GM21717 (cell line): ENCODE measurements around the gene ADGRE1.

Experiments used
- ATAC-seq: cut with Tn5 transposase; IDR thresholded peaks from one replicate; pipeline ENCODE4 v1.9.1; 2021; ENCODE audit warnings: mild to moderate bottlenecking, moderate library complexity; ENCODE audit not compliant: unreplicated experiment

The ADGRE1 gene

DNA sequence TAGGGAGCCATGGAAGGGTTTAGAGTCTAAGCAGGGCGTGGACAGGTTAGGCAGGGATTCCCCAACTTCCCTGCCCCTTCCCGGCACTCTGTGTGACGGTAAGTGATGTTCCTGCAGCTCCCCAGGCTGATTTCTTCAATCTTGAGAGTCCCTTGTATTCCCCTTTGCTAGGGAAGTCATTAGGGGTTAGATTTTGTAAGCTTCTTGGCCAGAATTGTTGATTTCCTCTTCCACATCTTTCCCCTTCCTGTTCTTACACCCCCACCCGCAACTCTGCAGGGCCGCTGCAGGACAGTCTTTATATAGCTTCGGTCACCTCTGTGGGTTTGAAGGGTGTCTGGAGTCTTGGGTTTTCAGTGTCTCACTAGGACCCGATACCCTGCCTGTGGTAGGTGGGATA, 10.6 kb upstream of the ADGRE1 start:
- ATAC-seq, result no peak

DNA sequence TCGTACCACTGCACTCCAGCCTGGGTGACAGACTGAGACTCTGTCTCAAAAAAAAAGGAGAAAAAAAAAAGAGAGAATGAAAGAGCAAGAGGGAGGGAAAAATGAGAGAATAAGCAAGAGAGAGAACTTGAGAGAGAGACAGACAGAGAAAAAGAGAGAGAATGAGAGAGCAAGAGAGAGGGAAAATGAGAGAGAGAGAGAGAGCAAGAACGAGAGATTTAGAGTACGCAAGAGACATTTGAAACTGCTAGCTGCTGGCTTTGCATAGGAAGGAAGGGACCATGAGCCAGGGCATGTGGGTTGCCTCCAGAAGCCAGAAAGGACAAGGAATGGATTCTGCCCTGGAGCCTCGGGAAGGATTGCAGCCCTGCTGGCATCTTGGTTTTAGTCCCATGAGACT, 9.6 kb upstream of the ADGRE1 start:
- no peak for ATAC-seq

DNA sequence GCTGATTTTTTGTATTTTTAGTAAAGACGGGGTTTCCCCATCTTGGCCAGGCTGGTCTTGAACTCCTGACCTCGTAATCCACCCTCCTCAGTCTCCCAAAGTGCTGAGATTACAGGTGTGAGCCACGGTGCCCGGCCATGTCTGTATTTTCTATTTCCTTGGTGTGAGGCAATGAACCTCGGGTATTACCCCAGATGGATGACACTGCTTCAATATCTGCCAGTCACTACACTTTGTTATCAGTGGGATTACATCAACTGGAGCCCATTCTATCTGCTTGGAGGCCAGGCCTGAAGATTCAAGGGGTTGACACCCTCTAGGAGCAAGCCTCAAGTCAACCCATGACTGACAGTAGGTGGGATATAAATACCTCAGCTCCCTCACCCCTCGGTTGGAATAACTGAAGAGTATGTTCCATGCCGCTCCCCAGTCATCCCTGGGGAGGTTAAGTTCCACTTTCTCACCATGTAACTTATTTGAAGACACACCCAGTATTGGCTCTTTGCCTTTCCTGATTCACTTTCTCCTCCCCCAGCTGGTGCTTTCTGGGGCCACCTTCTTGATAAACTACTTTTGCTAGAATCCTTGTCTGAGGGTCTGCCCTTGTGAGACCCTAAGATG, 992 bp upstream of the ADGRE1 start:
- ATAC-seq, result no peak

DNA sequence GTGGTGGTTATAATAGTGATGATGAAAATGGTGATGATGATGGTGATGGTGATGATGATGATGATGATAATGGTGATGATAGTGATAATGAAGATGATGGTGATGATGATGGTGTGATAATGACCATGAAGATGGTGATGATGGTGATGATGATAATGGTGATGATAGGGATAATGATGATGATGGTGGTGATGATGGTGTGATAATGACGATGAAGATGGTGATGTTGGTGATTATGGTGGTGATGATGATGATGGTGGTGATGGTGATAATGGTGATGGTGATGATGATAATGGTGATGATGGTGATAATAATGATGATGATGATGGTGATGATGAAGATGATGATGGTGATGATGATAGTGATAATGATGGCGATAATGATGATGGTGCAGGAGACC, 1.6 kb downstream of the ADGRE1 start:
- no peak for ATAC-seq

DNA sequence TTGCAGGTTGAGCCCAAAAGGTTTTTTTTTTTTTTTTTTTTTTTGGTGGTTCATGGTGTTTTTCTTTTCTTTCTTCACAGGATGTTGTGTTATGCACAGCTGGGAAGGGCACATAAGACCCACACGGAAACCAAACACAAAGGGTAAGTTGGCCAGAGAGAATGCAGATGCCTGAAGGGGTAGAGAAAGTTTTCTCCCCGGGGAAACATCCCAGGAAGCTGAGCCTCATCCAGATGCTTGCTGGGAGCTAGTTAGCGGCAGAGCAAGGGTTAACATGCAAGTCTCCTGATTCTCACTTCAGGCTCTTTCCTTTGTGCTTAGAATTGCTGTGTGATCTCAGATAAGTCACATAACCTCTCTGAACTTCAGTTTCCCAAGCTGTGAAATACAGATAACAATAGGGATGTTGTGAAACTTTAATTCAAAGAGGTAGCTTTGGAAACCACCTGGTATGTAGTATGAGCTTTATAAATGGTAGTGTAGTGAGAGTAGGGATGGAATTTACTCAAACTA, 3.1 kb downstream of the ADGRE1 start:
- ATAC-seq, result no peak

DNA sequence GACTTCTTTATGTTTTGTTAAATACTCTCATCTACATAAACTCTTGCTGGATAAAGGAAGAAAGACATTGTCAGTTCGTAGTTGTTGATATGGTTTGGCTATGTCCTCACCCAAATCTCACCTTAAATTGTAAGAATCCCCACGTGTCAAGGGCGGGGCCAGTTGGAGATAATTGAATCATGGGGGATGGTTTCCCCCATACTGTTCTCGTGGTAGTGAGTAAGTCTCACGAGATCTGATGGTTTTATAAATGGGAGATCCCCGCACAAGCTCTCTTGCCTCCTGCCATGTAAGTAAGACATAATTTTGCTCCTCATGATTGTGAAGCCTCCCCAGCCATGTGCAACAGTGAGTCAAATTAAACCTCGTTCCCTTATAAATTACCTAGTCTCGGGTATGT, 3.6 kb downstream of the ADGRE1 start:
- ATAC-seq, result no peak

DNA sequence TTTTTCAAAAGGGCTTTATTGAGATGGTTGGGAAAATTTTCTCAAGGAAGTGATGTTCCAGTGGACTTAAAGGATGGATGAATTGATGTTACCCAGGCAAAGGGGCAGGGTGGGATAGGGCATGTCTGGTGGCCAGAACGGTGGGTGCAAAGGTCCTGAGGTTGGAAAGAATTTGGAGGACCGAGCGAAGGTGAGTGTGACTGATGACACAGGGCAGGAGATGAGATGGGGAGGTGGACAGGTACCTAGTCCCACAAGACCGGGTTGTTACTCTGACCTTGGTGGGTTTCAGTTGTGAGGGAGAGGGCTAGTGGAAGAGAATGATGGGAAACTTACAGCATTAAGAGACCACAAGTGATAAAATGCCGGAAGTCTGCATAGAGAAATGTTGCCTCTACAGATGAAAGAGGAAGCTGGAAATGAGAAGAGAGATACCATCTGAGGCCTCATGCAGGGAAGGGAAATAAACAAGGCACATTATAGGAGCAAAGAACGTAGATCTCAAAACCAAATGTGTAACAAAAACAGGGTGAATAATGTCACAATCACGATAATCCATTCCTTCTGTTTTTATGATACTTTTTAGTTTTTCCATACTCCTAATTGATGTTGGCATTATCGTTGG, 4.5 kb downstream of the ADGRE1 start:
- ATAC-seq, result no peak

DNA sequence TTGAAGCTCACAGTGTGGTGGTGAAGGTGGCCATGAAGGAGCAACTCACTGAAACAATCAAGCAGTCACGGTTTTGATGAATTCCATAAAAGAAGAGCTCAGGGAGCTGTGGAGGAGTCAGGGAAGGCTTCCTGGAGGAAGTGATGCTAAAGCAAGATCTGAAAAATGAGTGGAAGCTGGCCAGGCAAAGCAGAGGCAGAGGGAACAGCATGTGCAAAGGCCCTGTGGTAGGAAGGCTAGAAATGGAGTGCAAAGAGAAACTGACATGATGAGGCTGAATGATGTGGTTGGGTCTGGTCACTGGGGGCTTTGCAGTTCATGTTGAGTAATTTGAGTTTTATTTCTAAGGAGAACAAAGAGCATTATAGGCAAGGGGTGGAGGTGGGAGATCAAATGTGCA, 6.9 kb downstream of the ADGRE1 start:
- ATAC-seq, result no peak

DNA sequence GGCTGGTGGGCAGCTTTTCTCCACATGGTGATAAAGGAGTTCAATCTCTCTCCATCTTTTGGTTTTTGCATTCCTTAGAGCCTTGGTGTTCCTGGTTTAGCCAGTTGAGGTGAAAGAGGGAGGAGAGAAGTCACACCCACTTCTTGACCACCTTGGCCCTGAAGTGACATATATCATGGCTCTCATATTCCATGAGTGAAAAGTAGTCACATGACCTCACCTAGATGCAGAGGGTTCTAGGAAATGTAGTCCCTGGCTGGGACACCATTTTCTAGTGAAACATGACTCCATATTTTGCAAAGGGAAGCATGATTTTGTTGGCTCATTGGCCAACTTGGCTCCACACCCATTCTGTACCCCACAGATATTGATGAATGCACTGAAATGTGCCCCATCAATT, 16.1 kb downstream of the ADGRE1 start:
- ATAC-seq, result no peak

DNA sequence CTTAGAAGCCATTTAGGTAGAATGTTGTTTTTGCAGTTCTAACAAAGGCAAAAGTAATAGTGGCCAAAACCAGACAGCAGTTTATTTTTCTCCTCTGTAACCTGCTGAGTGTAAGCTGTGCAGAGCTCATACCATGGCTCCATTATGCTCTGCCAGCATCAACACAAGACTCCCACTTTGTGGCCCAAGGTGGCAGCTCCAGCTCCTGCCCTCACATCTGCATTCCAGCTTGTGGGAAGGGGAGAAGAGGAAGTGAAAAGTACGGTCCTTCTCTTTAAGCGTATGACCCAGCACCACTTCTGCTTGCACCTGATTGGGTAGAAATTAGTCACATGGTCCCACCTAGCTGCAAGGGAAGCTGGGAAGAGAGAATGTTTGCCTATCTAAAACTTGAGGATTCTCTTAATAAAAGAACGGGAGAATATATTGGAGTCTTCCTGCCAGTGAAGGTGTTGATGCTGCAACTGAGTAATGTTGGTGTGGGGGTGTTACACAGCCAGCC, 19.2 kb downstream of the ADGRE1 start:
- ATAC-seq, result no peak

DNA sequence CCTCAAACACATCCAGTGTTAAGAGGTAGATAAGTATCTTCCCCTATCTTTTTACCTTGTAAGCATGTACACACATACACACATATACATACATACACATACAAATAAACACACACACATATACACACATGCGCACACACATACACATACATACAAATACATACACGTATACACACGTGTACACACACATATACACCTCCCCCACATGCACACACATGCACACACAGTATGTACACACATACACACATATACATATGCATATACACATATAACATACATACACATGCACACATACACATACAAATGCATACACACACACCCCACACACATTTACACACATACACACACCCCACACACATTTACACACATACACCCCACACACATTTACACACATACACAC, 24.1 kb downstream of the ADGRE1 start:
- no peak for ATAC-seq

DNA sequence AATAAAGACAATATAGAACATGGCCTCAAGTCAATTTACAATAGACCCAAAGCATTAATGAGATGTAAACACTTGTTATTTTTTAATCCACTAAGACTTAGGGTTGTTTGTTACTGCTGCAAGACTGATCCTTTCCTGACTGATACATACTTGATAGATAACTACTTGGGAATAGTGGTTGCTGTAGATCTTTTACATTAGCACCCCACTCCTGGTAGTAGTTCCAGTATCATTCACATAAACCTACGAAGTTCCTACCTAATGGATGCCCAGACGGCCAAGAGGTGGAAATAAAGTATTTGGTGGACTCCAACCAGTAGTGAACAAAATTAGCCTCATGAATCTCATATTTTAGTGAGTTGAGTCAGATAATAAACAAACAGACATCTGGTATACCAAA, 26.9 kb downstream of the ADGRE1 start:
- ATAC-seq, result no peak

DNA sequence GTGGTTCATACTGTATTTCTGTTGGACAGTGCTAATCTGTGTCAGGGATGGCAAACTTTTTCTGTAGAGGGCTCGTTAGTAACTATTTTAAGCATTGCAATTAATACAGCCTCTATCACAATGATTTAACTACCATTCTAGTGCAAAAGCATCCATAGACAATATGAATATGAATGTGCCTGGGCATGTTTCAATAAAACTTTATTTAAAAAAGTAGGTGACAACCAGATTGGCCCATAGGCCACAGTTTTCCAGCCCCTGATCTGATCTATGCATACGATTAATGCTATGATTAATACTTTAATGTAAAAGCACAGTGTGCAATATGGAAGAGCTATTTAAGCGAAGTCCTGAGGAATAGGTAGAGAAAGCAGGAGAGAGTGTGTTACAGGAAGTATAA, 29.6 kb downstream of the ADGRE1 start:
- ATAC-seq, result no peak

DNA sequence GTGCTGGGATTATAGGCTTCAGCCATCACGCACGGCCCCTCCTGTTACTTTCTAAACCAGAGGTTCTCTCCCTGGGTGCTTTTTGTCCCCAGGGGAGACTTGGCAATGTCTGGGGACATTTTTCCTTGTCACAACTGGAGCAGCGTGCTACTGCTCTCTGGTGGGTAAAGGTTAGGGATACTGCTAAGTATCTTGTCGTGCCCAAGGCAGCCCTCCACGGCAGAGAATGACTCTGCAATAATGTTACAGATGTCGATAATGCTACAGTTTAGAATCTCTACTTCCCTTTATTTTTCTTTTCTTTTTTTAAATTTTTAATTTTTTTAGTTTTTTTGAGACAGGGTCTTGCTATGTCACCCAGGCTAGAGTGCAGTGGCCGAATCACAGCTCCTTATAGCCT, 38.0 kb downstream of the ADGRE1 start:
- ATAC-seq, result no peak

DNA sequence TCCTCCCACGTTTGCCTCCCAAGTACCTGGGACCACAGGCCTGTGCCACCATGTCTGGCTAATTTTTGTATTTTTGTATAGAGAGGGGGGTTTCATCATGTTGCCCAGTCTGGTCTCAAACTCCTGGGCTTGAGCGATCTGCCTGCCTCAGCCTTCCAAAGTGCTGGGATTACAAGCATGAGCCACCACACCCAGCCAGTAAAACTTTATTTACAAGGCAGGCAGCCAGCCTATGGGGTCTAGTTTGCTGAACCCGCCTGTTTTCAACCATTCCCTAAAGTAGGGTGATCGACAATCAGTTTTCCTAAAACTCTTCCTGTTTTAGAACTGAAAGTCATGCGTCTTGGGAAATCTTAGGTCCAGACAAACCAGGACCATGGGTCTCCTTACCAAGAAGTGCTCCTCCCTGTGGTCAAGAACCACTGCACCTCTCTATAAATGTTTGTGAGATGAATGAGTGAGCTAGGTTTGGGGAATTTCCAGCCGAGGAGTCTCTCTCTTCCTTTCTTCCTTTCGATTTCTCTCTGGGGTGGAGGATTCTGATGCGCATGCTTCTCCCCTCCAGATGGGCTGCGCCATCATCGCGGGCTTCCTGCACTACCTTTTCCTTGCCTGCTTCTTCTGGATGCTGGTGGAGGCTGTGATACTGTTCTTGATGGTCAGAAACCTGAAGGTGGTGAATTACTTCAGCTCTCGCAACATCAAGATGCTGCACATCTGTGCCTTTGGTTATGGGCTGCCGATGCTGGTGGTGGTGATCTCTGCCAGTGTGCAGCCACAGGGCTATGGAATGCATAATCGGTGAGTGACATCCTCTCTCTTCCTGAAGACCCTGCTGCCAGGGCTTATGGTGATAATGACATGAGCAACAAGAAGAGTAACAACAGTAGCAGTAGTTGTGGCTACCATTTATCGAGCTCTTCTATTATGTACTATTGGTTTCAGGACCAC, 38.7 kb downstream of the ADGRE1 start:
- ATAC-seq, result no peak

DNA sequence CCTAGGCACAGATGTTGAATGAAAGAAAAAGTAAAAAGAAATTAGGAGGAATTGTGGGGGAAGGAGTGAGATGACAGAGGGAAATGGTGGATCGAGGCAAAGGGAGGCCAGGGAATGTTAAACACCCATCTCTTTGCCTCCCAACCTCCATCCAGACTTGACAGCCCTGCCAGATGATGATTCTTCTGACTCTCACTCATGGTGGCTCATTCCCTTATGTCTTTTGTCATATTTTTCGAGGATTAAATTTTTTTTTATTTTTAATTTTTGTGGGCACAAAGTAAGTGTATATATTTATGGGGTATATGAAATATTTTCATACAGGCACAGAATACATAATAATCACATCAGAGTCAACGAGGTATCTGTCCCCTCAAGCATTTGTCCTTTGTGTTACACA, 42.8 kb downstream of the ADGRE1 start:
- no peak for ATAC-seq

DNA sequence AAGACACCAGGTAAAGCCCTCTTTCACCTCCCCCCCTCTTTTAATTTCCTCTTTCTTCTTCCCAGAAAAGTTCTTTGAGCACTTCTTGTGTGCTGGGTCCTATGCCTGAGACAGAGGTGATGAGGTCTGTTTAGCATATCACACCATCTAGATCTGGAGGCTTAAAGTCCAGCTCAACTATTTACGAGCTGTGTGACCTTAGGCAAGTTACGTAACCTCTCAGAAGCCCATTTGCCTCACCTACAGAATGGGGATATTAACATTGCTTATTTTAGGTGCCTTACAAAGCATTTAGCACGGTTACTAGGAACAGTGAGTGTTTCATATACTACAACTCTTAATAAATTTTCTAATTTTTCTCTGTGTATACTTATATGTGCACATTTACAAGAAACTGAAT, 47.7 kb downstream of the ADGRE1 start:
- ATAC-seq, result no peak

DNA sequence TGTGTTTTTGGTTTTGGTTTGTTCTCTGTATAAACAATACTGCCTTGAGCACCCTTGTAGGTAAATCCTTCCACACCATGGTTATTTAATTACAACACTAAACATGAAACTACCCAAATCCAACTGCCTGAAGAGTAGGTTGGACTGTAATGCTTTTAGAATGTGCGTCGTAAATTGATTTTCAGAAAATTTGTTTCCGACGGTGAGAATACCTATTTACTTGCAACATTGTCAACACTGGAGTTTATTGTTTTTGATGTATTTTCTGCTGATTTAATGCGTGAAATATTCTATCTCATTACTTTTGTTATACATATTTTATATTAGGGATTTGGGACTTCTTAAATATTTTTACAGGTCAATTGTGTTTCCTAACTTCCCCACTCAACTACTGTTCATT, 48.2 kb downstream of the ADGRE1 start:
- no peak for ATAC-seq

DNA sequence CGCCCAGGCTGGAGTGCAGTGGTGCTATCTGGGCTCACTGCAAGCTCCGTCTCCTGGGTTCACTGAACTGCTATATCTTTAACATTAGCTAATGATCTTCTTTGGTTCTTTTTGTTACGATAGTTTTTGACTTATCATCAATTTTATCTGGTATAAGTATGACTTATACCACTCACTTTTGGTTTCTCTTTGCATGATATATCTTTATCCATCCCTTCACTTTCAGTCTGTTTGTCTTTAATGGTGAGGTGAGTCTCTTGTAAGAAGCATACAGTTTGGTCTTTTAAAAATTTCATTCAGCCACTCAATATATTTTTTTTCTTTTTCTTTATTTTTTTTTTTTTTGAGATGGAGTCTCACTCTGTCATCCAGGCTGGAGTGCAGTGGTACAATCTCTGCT, 58.4 kb downstream of the ADGRE1 start:
- ATAC-seq, result no peak

DNA sequence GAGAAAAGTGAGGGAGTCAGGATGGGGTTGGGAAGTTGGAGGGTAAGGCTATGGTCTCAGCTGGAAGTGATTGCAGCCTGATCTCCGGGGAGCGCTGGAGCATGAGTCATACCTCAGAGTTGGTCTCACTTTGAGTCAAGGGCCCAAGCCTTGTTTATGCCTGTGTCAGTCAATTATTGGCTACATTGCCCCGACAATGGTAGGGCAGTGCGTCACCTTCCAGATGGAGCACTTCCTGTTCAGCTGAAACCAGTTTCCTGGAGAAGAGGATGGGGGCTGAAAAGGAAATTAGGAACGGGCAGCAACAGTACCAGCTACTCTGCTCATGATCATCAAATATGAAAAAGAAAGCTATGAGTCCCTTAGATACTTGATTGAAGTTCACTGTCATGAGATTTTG, 60.4 kb downstream of the ADGRE1 start:
- no peak for ATAC-seq

DNA sequence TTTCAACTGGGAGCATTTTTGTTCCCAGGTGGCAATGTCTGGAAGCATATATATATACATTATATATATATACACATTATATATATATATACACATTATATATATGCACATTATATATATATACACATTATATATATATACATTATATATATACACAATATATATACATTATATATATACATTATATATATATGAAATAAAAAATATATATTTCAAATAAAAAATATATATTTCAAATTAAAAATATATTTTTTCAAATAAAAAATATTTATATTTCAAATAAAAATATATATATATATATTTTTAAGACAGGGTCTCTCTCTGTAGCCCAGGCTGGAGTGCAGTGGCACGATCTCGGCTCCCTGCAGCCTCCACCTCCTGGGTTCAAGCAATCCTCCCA, 61.5 kb downstream of the ADGRE1 start:
- ATAC-seq, result no peak

DNA sequence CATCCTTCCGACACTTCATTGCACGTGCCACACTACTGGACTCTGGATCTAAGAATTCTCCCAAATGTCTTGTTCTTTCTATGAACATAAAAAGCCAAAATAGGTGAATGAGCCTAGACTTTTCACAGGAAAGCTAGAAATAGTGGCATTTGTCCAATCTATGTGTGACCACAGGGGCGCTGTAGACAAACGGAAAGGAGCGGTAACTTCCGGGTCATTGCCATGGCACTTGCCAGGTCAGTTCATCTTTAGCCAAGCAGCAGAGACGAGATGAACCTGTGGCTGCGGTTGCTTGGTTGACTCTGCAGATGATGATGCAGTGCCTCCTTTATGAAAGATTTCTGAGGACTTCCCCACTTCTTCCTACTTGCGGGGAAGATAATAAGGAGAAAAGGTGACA, 65.6 kb downstream of the ADGRE1 start:
- ATAC-seq, result no peak
